GM18951 (cell line): Measurements from ENCODE around the gene GARIN5B.
"Not testable (repeated sequence)": the region's sequence is repeated elsewhere in the genome, so short reads cannot be mapped to it uniquely, and the experiment has no call there.

ENCODE experiments used
- POLR2A ChIP-seq: IDR thresholded peaks from 4 replicates; pipeline ENCODE4 v1.6.1; 2011; ENCODE audit warnings: mild to moderate bottlenecking; ENCODE audit not compliant: insufficient read length, insufficient read depth; ENCODE audit errors: extremely low read depth
- in situ Hi-C: fragments of 300-500 bp; cut with MboI; formaldehyde crosslinking; loops from one replicate; pipeline ENCODE4 v1.12.0; 2022; ENCODE audit warnings: low sequenced_read_pairs, mixed read lengths, inconsistent platforms; ENCODE audit not compliant: unreplicated experiment

GARIN5B gene

GRCh38 chr19:55345818-55346724 lies 17.0 kb downstream of the GARIN5B start:
- in situ Hi-C loops, result no loop called here
- no peak for TF ChIP-seq POLR2A

DNA sequence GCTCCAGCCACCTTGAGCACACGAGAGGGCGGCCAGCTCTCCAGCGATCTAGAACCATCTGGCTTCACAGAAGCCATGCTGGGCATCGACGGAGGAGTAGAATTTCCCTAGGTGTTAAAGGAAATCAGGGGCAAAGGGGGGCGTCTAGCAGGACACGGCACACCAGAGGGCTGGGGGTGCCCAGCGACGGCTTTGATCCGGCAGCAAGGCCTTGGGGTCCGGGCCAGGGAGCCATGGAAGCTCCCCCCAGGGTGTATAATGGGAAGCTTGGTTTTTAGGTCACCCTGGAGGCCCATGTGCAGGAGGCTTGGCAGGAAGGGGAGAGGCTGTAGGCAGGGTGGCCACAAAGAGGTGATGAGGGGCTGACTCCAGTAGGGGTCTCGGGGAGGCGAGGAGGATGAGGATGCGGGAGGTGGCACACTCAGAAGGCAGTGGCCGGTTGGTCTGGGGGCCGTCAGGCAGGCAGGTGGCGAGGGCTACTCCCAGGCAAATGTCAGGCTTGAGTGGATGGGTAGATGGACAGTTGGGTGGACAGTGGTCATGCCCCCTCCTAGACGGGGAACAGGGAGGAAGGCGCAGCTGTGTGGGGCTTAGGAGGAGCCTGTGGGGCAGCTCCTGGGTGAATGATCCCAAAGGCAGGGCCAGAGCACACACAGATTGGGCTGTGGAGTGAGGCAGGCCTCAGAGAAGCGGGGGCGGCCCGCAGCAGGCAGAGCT lies 17.8 kb downstream of the GARIN5B start:
- TF ChIP-seq POLR2A, result no peak
- in situ Hi-C loops, result no loop called here

DNA sequence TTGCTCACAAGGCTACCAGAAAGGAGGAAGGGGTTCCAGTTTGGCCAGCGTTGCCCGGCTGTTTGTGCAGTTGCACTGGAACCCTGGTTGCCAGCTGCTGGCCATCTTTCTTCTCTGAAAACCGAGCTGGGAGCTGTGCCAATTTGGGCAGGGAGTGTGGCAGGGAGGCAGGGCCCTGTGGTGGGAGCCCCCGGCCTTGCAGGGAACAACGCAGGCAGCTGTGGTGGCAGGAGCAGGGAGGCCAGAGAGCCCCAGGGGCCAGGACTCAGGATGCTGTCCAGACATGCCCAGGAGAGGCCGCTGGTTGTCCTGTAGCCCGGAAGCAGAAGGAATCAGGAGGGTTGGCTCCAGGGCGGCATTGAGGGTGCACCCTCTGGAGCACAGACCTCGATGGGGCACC lies 18.6 kb downstream of the GARIN5B start:
- in situ Hi-C loops, result no loop called here
- no peak for TF ChIP-seq POLR2A

DNA sequence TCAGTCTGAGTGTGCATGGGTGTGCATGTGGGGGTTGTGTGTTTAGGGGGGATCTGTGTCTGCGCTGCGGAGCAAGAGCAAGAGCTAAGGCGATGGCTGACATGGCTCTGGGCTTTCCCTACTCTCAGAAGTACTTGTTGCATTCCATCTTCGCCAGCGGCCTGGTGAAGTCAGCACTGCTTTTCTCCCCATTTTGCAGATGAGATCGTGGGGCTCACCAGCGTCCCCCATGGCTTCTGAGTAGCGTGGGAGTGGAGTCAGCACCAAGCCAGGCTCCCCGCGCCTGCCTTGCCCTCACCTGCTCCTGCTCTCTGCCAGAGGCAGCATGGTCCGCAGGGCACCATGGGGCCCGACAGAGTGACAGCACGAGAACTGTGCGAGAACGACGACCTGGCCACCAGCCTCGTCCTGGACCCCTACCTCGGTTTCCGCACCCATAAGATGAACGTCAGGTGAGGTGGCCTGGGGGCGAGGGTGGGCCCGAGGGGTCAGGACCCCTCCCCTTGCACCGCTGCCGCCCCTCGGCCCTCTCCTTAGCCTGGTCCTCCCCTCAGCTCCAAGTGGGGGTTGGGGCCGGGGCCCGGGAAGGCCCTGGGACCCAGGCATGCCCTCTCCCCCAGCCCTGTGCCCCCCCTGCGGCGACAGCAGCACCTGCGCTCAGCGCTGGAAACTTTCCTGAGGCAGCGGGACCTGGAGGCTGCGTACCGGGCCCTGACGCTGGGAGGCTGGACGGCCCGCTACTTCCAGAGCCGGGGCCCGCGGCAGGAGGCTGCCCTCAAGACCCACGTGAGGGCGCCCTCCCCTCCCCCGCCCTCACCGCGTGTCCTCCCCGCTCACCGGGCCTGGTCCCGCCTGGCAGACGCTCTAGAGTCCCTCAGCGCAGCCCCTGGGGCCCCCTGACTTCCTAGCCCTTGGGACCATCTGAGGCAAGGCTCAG lies 21.2 kb downstream of the GARIN5B start:
- in situ Hi-C loops, result no loop called here
- TF ChIP-seq POLR2A, result no peak

GRCh38 chr19:55341171-55341588 lies 21.9 kb downstream of the GARIN5B start:
- in situ Hi-C loops, result no loop called here
- TF ChIP-seq POLR2A, result no peak

GRCh38 chr19:55340784-55341147 lies 22.3 kb downstream of the GARIN5B start:
- TF ChIP-seq POLR2A, result no peak
- in situ Hi-C loops, result no loop called here

GRCh38 chr19:55339889-55340783 lies 22.9 kb downstream of the GARIN5B start:
- in situ Hi-C loops, result no loop called here
- TF ChIP-seq POLR2A, result peak; percentile 72

DNA sequence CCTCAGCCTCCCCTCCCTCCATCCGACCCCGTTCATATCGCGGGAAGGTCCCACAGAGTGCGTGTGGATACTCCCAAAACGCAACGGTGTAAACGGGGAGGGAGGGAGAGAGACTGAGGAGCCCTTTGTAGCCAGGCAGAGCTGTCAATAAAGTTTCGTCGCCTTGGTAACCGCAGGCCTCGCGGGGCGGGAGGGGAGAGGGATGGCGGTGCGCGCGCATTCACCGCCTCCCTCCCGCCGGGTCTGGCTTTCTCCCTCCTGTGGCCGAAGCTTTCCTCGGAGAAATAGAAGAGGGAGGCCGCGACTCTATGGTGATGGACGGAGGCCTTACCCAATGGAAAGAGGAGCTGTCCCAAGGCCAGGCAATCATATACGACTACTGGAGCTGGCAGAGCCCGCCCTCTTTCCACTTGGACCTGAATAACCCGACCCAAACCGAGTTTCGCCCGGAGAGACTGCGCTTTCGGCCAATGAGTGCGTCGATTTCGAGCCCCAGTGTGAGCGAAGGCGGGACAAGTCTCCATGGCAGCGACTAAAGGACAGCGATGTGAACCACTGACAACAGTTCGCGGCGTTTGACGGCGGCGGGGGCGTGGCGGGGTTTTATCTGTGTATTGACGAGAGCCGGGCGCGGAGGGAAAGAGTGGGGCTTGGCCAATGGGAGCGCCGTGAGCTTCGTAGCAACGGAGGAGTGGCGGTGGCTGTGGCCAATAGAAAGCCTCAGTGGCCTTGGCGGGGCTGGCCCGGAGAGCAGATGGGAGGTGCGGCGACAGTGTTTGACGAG lies 23.8 kb downstream of the GARIN5B start, which contains the start of gene KMT5C:
Gene KMT5C, plus strand, starts transcription at position 772 of the 784 bp plus-strand sequence. CDS start 2,061 bp downstream, outside the sequence.
- in situ Hi-C loops, result no loop called here
- no peak for TF ChIP-seq POLR2A

GRCh38 chr19:55336101-55336500 lies 27.0 kb downstream of the GARIN5B start:
- in situ Hi-C loops, result no loop called here
- no peak for TF ChIP-seq POLR2A

GRCh38 chr19:55333870-55334269 lies 29.2 kb downstream of the GARIN5B start:
- in situ Hi-C loops, result no loop called here

GRCh38 chr19:55329791-55330190 lies 33.3 kb downstream of the GARIN5B start:
- in situ Hi-C loops, result not testable (repeated sequence)

More at GRCh38 chr19:55333870-55334269, 29.2 kb downstream of the GARIN5B start:
- no peak for TF ChIP-seq POLR2A

DNA sequence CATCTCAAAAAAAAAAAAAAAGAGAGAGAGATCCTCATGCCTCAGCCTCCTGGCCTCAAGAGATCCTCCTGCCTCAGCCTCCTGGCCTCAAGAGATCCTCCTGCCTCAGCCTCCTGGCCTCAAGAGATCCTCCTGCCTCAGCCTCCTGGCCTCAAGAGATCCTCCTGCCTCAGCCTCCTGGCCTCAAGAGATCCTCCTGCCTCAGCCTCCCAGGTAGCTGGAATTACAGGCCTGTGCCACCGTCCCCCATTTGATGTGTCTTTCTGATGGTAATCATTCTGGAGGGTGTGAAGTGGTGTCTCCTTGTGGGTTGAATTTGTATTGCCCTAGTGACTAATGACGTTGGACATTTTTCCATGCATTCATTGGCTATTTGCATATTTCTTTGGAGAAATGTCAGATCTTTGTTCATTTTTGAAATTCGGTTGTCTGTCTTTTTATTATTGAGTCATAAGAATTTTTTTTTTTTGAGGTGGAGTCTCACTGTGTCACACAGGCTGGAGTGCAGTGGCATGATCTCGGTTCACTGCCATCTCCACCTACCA lies 34.2 kb downstream of the GARIN5B start:
- in situ Hi-C loops, result not testable (repeated sequence)
